Fibroblast of lung (primary cell): ENCODE results near the gene DEFB124. TPM values are rescaled to one million over a fixed set of nuclear protein-coding genes. Genes with fewer than 3 reads are reported as not detected.
"Not testable (repeated sequence)": the region's sequence is repeated elsewhere in the genome, so short reads cannot be mapped to it uniquely, and the experiment has no call there.

Experiments used
- DNase-seq, 2 donors: peaks; one replicate each; pipeline versions ENCODE4 v3.0.0 to v3.0.0-alpha.2; 2010; ENCODE audit warnings: low read depth in 2 of 2
- H2AFZ ChIP-seq: 2 replicates; pipeline ENCODE4 v1.5.1; 2012; ENCODE audit warnings: low read length, control low read depth, inconsistent platforms
- H3K27ac ChIP-seq: 2 replicates; pipeline ENCODE4 v1.5.1; 2011; ENCODE audit warnings: low read length, control low read depth; ENCODE audit not compliant: insufficient read depth
- H3K27me3 ChIP-seq: 2 replicates; pipeline ENCODE4 v1.5.1; 2011; ENCODE audit warnings: mild to moderate bottlenecking, low read length; ENCODE audit not compliant: control insufficient read depth, insufficient read depth
- H3K36me3 ChIP-seq: 2 replicates; pipeline ENCODE4 v1.5.1; 2011; ENCODE audit warnings: low read length; ENCODE audit not compliant: control insufficient read depth, insufficient read depth
- H3K4me1 ChIP-seq: 2 replicates; pipeline ENCODE4 v1.5.1; 2011; ENCODE audit warnings: low read length; ENCODE audit not compliant: control insufficient read depth, insufficient read depth; ENCODE audit errors: extremely low read depth
- H3K4me2 ChIP-seq: 2 replicates; pipeline ENCODE4 v1.5.1; 2011; ENCODE audit warnings: low read length, control low read depth; ENCODE audit not compliant: insufficient read depth; ENCODE audit errors: extremely low read depth
- H3K4me3 ChIP-seq, 4 experiments: fragments of 200-600 bp in 1 of 4; sonication (generic) in 1 of 4; replicated peaks in 1 of 4; 2 replicates each; pipeline ENCODE4 v1.5.1; 2011 to 2016; ENCODE audit warnings: low read length in 4 of 4, low read depth in 3 of 4, mild to moderate bottlenecking in 3 of 4, control low read depth in 2 of 4, inconsistent platforms in 1 of 4, mixed read lengths in 1 of 4; ENCODE audit not compliant: insufficient read depth in 1 of 4; ENCODE audit errors: control extremely low read depth in 1 of 4
- H3K79me2 ChIP-seq: 2 replicates; pipeline ENCODE4 v1.5.1; 2012; ENCODE audit warnings: mild to moderate bottlenecking, low read length, inconsistent platforms; ENCODE audit not compliant: control insufficient read depth, insufficient read depth
- H3K9ac ChIP-seq: 2 replicates; pipeline ENCODE4 v1.5.1; 2011; ENCODE audit warnings: mild to moderate bottlenecking, low read length, control low read depth; ENCODE audit not compliant: insufficient read depth
- H3K9me3 ChIP-seq: 2 replicates; pipeline ENCODE4 v1.5.1; 2012; ENCODE audit warnings: low read depth, low read length; ENCODE audit not compliant: control insufficient read depth, insufficient read depth
- H4K20me1 ChIP-seq: 2 replicates; pipeline ENCODE4 v1.5.1; 2011; ENCODE audit warnings: low read length; ENCODE audit not compliant: control insufficient read depth, insufficient read depth; ENCODE audit errors: extremely low read depth
- CTCF ChIP-seq, 2 donors: IDR thresholded peaks in 1 of 2; conservative IDR thresholded peaks in 1 of 2; 1 replicate in 1 of 2; 2 replicates in 1 of 2; pipeline ENCODE4 v1.5.1; 2011 to 2012; ENCODE audit warnings: low read length in 2 of 2, control low read depth in 1 of 2, inconsistent platforms in 1 of 2, low read depth in 1 of 2, mild to moderate bottlenecking in 1 of 2
- EZH2 ChIP-seq: IDR thresholded peaks from 2 replicates; pipeline ENCODE4 v1.5.1; 2012; ENCODE audit warnings: low read length, control low read depth, mild to moderate bottlenecking; ENCODE audit errors: missing control alignments
- polyA plus RNA-seq, 2 donors: library from polyadenylated mRNA; depleted of rRNA in 1 of 2; stranded (reverse) in 1 of 2; unstranded in 1 of 2; fragments of >200 nt; gene quantifications; 2 replicates each; pipeline ENCODE4 v1.2.1, GENCODE V29; 2011 to 2012; ENCODE audit warnings: missing spikeins in 1 of 2
- total RNA-seq: library from RNA; depleted of rRNA; stranded (reverse); fragments of >200 nt; gene quantifications from 2 replicates; pipeline ENCODE4 v1.2.1, GENCODE V29; 2014

Gene DEFB124
- total and polyA plus RNA-seq, 2 donors (not counting 1 experiment from before 2014, with no cell fraction given): not detected

- Histone ChIP-seq H3K27ac (no peak overlapping the region), H3K4me1 (no peaks in the 10 kb centered on the region), H4K20me1 (no peaks in the 10 kb centered on the region), H2AFZ (no peak overlapping the region), H3K4me2 (no peak overlapping the region), H3K36me3 (no peaks in the 10 kb centered on the region), H3K79me2 (no peaks in the 10 kb centered on the region), H3K9me3 (no peaks in the 10 kb centered on the region), H3K27me3 (peaks cover 22% of the 10 kb centered on the region), H3K4me3 (no peak overlapping the region), H3K9ac (no peak overlapping the region)
- TF ChIP-seq EZH2: no peak
- TF ChIP-seq CTCF (conservative IDR thresholded peaks at IDR 0.05 in 1 of 2, IDR thresholded peaks at IDR 0.05 in 1 of 2; ENCODE audit: low read depth in 1 of 2, low read length in 2 of 2): no peak
- DNase-seq: no peak
Measured at GRCh38 chr20:31474097-31474436, 860 bp downstream of the DEFB124 start.

DNA sequence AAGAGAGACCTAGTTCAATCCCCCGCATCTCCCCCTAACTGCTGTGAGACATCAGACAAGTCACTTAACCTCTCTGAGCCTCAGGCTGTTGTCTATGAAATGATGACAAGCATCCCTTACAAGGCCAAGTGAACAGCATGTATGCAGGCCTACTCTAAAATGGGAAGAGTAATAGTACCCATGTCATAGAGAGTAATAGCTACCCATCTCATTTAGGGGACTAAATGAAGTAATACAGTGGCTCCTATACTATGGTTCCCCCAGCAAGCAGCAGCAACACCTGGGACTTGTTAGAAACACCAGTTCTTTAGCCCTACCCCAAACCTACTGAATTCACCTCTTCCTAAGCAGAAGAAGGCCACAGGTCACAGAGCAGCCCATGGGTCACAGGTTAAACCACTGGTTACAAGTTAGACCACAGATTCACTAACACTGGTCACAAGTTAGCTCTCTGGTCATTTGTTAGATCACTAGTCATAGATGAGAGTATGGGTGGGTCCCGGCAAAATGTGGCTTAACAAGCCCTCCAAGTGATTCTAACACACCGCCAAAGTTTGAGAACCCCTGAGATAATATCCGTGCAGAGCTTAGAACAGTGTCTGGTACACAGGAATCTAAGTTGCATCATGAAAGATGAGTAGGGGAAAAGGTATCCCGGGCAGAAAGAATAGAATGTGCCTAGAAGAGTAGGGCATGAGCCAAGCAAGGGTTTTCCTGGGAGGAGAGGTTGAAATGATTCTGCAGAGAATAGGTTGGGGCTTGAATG, 1.4 kb downstream of the DEFB124 start:
- Histone ChIP-seq H3K4me2 (no peak overlapping the region), H3K4me1 (no peaks in the 10 kb centered on the region), H3K4me3 (no peak overlapping the region), H4K20me1 (no peaks in the 10 kb centered on the region), H3K9me3 (no peaks in the 10 kb centered on the region), H3K9ac (no peak overlapping the region), H3K36me3 (no peaks in the 10 kb centered on the region), H3K79me2 (no peaks in the 10 kb centered on the region), H2AFZ (no peak overlapping the region), H3K27ac (no peak overlapping the region), H3K27me3 (peaks cover 22% of the 10 kb centered on the region)
- TF ChIP-seq EZH2 (no peak), CTCF (conservative IDR thresholded peaks at IDR 0.05 in 1 of 2, IDR thresholded peaks at IDR 0.05 in 1 of 2; ENCODE audit: low read depth in 1 of 2, low read length in 2 of 2) (no peak)
- no peak for DNase-seq

- Histone ChIP-seq H3K4me1 (no peaks in the 10 kb centered on the region), H3K4me2 (no peak overlapping the region), H4K20me1 (no peaks in the 10 kb centered on the region), H3K36me3 (no peaks in the 10 kb centered on the region), H3K27me3 (peaks cover 22% of the 10 kb centered on the region), H3K27ac (no peak overlapping the region), H2AFZ (no peak overlapping the region), H3K79me2 (no peaks in the 10 kb centered on the region), H3K4me3 (no peak overlapping the region), H3K9ac (no peak overlapping the region), H3K9me3 (no peaks in the 10 kb centered on the region)
- TF ChIP-seq EZH2: no peak
- TF ChIP-seq CTCF (conservative IDR thresholded peaks at IDR 0.05 in 1 of 2, IDR thresholded peaks at IDR 0.05 in 1 of 2; ENCODE audit: low read depth in 1 of 2, low read length in 2 of 2): no peak
- no peak for DNase-seq
Measured at GRCh38 chr20:31472395-31473330, 2.3 kb downstream of the DEFB124 start.

GRCh38 chr20:31470946-31471345, 4.0 kb downstream of the DEFB124 start:
- peaks cover 10% of the 10 kb centered on the region for H3K27me3 ChIP-seq
- H3K4me2 ChIP-seq, H3K79me2 ChIP-seq, H2AFZ ChIP-seq, H3K4me3 ChIP-seq, H3K9ac ChIP-seq, H3K36me3 ChIP-seq, H3K9me3 ChIP-seq, H3K4me1 ChIP-seq, DNase-seq, H4K20me1 ChIP-seq, H3K27ac ChIP-seq: not testable (repeated sequence)
